Upper lobe of right lung (tissue), 1 donor: Measurements from ENCODE around the gene ZNF460. TPM values are rescaled to one million over a fixed set of nuclear protein-coding genes. Genes with fewer than 3 reads are reported as not detected.

Experiments used
- ATAC-seq: fragments of 200-7000 bp; cut with Tn5 transposase; one replicate; pipeline ENCODE4 v1.9.1; 2020; ENCODE audit warnings: mild to moderate bottlenecking, moderate library complexity
- DNase-seq: peaks from one replicate; pipeline ENCODE4 v3.0.0-alpha.2; 2020
- H3K27ac ChIP-seq: fragments of 200-600 bp; one replicate; pipeline ENCODE4 v1.8.0; 2022
- H3K27me3 ChIP-seq: fragments of 200-600 bp; one replicate; pipeline ENCODE4 v1.8.0; 2022; ENCODE audit warnings: mild to moderate bottlenecking
- H3K36me3 ChIP-seq: fragments of 200-600 bp; one replicate; pipeline ENCODE4 v1.8.0; 2022
- H3K4me1 ChIP-seq: fragments of 200-600 bp; one replicate; pipeline ENCODE4 v1.8.0; 2022
- H3K4me3 ChIP-seq: fragments of 200-600 bp; one replicate; pipeline ENCODE4 v1.8.0; 2022; ENCODE audit warnings: mild to moderate bottlenecking
- H3K9me3 ChIP-seq: fragments of 200-600 bp; one replicate; pipeline ENCODE4 v1.8.0; 2022
- CTCF ChIP-seq: fragments of 200-600 bp; IDR thresholded peaks from one replicate; pipeline ENCODE4 v1.8.0; 2022; ENCODE audit warnings: antibody characterized with exemption
- intact Hi-C: fragments of 100-400 bp; cut with DNase I; formaldehyde crosslinking; loops from one replicate; pipeline ENCODE4 v1.11.0; 2022
- total RNA-seq: library from RNA; stranded (reverse); fragmentation: NEBNext Ultra II Directional; extraction: Animal tissue kit (Norgen Biotek cat#: 25700); gene quantifications from one replicate; pipeline ENCODE4 v1.2.1, GENCODE V29; 2021
- donor health status: DM: no; HTN: yes; CAD: no; lungs with severe emphysema.

Gene ZNF460
- total RNA-seq, 1 donor from 2014 or later, result 54.5 TPM

- no peak for TF ChIP-seq CTCF
- no peaks in the 10 kb centered on the region for H3K27me3 ChIP-seq
- peaks cover 22% of the 10 kb centered on the region for H3K36me3 ChIP-seq
- H3K4me1 ChIP-seq, result peaks cover 21% of the 10 kb centered on the region
- DNase-seq (no peak), ATAC-seq (no peak)
- intact Hi-C loops, result no loop called here
- H3K4me3 ChIP-seq, result peak overlapping the region; percentile 95
- H3K9me3 ChIP-seq, result no peaks in the 10 kb centered on the region
- H3K27ac ChIP-seq, result peak overlapping the region; percentile 83
Observed at GRCh38 chr19:57241176-57241575, 39.1 kb upstream of the ZNF460 start.

GRCh38 chr19:57242821-57243220 is 37.5 kb upstream of the ZNF460 start:
- intact Hi-C loops, result no loop called here
- ATAC-seq, result no peak

GRCh38 chr19:57244513-57244912 is 35.8 kb upstream of the ZNF460 start:
- DNase-seq (no peak), ATAC-seq (no peak)
- Histone ChIP-seq H3K4me1 (peaks cover 21% of the 10 kb centered on the region), H3K36me3 (peaks cover 54% of the 10 kb centered on the region), H3K27ac (no peak overlapping the region), H3K27me3 (no peaks in the 10 kb centered on the region), H3K4me3 (no peak overlapping the region), H3K9me3 (no peaks in the 10 kb centered on the region)
- TF ChIP-seq CTCF, result no peak
- intact Hi-C loops, result no loop called here

More at GRCh38 chr19:57242821-57243220, 37.5 kb upstream of the ZNF460 start:
- Histone ChIP-seq H3K4me1 (peaks cover 21% of the 10 kb centered on the region), H3K9me3 (no peaks in the 10 kb centered on the region), H3K27ac (no peak overlapping the region), H3K36me3 (peaks cover 37% of the 10 kb centered on the region), H3K4me3 (no peak overlapping the region), H3K27me3 (no peaks in the 10 kb centered on the region)
- DNase-seq, result no peak
- no peak for TF ChIP-seq CTCF

- no peaks in the 10 kb centered on the region for H3K9me3 ChIP-seq
- H3K27me3 ChIP-seq, result no peaks in the 10 kb centered on the region
- H3K27ac ChIP-seq, result no peak overlapping the region
- ATAC-seq (no peak), DNase-seq (no peak)
- peaks cover 21% of the 10 kb centered on the region for H3K4me1 ChIP-seq
- no peak overlapping the region for H3K4me3 ChIP-seq
- TF ChIP-seq CTCF, result no peak
- H3K36me3 ChIP-seq, result peaks cover 57% of the 10 kb centered on the region
- intact Hi-C loops, result no loop called here
Observed at GRCh38 chr19:57245066-57245465, 35.2 kb upstream of the ZNF460 start.

- Histone ChIP-seq H3K27ac (no peak overlapping the region), H3K4me1 (peaks cover 21% of the 10 kb centered on the region), H3K9me3 (no peaks in the 10 kb centered on the region), H3K36me3 (peaks cover 66% of the 10 kb centered on the region), H3K27me3 (no peaks in the 10 kb centered on the region), H3K4me3 (no peak overlapping the region)
- TF ChIP-seq CTCF, result no peak
- ATAC-seq (no peak), DNase-seq (no peak)
- intact Hi-C loops, result no loop called here
Observed at GRCh38 chr19:57245959-57246358, 34.3 kb upstream of the ZNF460 start.

GRCh38 chr19:57248646-57249045 is 31.6 kb upstream of the ZNF460 start:
- Histone ChIP-seq H3K9me3 (no peaks in the 10 kb centered on the region), H3K27me3 (no peaks in the 10 kb centered on the region), H3K4me1 (no peaks in the 10 kb centered on the region), H3K4me3 (no peak overlapping the region), H3K36me3 (peaks cover 91% of the 10 kb centered on the region), H3K27ac (no peak overlapping the region)
- TF ChIP-seq CTCF, result no peak
- DNase-seq (no peak), ATAC-seq (no peak)
- intact Hi-C loops, result no loop called here
